GM13976 (cell line): ENCODE data around the gene SHKBP1.

Experiments used
- DNase-seq: peaks from one replicate; pipeline ENCODE4 v3.0.0; 2012; ENCODE audit warnings: low spot score
- in situ Hi-C: fragments of 300-500 bp; cut with MboI; formaldehyde crosslinking; loops from one replicate; pipeline ENCODE4 v1.12.0; 2022; ENCODE audit warnings: low sequenced_read_pairs, mixed read lengths, inconsistent platforms; ENCODE audit not compliant: unreplicated experiment
- TF ChIP-seq, protein P1 (sequence below): IDR thresholded peaks from 2 replicates; pipeline ENCODE4 v1.5.1; 2012; ENCODE audit warnings: borderline replicate concordance, mild to moderate bottlenecking; ENCODE audit not compliant: insufficient read depth; ENCODE audit errors: extremely low read depth, missing control alignments, control extremely low read depth

Gene SHKBP1

DNA sequence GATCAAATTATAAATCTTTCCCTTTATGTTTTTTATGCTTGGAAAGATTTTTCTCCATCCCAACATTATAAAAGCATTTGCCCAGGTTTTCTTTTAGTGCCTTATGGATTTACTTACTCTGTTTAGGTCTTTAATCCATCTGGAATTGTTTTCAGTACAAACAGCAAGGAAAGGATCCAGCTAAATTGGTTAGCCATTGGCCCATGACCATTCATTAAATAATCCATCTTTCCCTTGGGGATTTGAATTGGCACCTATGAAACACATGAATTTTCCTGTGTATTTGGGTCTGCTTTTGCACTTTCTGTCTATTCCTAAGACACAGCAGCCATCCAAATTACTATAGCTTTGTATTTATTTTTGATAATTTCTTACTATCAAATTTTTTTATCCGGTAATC, 28.8 kb upstream of the SHKBP1 start:
- TF ChIP-seq, protein P1, sequence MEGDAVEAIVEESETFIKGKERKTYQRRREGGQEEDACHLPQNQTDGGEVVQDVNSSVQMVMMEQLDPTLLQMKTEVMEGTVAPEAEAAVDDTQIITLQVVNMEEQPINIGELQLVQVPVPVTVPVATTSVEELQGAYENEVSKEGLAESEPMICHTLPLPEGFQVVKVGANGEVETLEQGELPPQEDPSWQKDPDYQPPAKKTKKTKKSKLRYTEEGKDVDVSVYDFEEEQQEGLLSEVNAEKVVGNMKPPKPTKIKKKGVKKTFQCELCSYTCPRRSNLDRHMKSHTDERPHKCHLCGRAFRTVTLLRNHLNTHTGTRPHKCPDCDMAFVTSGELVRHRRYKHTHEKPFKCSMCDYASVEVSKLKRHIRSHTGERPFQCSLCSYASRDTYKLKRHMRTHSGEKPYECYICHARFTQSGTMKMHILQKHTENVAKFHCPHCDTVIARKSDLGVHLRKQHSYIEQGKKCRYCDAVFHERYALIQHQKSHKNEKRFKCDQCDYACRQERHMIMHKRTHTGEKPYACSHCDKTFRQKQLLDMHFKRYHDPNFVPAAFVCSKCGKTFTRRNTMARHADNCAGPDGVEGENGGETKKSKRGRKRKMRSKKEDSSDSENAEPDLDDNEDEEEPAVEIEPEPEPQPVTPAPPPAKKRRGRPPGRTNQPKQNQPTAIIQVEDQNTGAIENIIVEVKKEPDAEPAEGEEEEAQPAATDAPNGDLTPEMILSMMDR: no peak
- in situ Hi-C loops: no loop called here
- DNase-seq: no peak

DNA sequence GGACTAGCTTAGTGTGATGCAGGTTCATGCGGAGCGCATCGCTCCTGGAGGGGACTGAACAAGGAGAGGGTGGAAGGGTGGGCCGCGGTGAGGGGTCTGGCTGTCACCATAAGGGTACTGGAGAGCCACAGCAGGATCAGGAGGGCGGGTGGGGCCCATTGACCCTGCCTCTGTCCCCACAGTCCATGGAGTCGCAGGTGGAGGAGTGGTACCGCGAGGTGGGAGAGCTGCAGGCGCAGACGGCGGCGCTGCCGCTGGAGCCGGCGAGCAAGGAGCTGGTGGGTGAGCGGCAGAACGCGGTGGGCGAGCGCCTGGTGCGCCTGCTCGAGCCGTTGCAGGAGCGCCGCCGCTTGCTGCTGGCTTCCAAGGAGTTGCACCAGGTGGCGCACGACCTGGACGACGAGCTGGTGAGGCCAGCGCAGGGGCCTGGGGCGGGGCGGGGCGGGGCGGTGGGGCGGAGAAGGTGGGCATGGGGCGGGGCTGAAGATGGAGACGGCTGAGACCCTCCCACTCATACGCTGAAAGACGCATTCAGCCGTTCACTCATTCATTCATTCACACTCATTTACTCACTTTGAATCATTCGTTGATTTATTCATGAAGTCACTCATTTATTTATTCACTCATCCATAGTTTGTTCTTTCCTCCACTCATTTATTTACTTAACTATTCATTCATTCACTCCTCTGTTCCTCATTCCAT, 27.5 kb upstream of the SHKBP1 start:
- peak; percentile 90 for DNase-seq
- in situ Hi-C loops: no loop called here
- TF ChIP-seq, protein P1: peak; percentile 62

DNA sequence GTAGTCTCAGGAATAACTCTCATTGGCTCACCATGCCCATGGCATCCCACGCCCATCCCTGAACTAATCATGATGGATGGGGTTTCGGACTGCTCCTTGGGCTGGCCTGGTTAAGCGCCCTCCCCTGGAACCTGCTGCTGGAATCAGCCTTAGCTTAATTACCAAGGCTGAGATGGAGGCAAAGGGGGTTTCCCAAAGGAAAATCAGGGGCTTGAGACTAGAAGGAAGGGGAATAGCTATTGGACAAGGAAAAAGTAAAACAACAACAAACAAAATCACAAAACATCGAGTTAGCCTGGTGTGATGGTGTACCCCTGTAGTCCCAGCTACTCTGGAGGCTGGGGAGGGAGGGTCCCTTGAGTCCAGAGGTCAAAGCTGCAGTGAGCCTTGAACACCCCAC, 25.7 kb upstream of the SHKBP1 start:
- DNase-seq: no peak
- in situ Hi-C loops: no loop called here
- TF ChIP-seq, protein P1: no peak

DNA sequence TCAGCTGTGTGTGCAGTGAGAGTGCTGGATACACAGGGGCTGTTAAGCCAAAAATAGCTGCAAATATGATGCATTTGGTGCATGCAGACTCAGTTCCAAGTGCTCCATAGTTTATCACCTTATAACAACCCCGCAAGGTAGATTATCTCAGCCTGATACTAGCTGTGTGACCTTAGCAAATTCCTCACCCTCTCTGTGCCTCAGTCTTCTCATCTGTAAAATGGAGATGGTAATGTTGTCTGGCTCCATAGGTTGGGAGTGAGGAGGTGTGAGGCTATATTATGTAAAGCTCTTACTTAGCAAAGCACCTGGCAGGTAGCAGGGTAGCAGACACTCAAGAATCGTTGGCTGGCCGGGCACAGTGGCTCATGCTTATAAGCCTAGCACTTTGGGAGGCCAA, 23.8 kb upstream of the SHKBP1 start:
- TF ChIP-seq, protein P1: no peak
- in situ Hi-C loops: no loop called here
- DNase-seq: no peak

DNA sequence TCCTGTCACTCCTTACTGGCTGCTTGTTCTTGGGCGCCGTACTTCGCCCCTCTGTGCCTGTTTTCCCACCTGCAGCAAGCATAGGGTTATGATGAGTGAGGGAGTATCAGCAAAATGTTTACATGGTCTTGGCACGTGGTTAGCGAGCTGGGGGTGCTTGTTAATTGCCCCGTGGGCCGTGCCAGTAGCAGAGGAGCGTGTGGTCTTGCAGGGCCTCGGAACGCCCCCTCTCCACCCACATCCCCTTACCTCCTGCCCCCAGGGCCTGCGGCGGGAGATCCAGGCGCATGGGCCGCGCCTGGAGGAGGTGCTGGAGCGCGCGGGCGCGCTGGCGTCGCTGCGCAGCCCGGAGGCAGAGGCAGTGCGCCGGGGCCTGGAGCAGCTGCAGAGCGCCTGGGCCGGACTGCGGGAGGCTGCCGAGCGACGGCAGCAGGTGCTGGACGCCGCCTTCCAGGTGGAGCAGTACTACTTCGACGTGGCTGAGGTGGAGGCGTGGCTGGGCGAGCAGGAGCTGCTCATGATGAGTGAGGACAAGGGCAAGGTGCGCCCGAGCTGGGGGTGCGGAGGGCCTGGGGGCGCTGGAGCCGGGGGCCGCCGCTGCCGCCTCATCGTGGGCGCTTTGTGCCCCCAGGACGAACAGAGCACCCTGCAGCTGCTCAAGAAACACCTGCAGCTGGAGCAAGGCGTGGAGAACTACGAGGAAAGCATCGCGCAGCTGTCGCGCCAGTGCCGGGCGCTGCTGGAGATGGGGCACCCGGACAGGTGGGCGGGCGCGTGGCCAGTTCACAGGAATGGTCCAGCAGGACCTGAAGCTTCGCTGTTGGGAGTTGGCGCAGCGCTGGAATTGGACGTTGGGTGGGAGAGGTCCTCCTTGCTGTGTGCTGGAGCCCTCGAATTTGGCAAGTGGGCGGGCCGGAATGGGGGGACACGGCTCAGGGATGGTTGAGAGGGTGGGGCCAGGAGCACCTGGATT, 22.5 kb upstream of the SHKBP1 start:
- in situ Hi-C loops: no loop called here
- TF ChIP-seq, protein P1: no peak
- no peak for DNase-seq

DNA sequence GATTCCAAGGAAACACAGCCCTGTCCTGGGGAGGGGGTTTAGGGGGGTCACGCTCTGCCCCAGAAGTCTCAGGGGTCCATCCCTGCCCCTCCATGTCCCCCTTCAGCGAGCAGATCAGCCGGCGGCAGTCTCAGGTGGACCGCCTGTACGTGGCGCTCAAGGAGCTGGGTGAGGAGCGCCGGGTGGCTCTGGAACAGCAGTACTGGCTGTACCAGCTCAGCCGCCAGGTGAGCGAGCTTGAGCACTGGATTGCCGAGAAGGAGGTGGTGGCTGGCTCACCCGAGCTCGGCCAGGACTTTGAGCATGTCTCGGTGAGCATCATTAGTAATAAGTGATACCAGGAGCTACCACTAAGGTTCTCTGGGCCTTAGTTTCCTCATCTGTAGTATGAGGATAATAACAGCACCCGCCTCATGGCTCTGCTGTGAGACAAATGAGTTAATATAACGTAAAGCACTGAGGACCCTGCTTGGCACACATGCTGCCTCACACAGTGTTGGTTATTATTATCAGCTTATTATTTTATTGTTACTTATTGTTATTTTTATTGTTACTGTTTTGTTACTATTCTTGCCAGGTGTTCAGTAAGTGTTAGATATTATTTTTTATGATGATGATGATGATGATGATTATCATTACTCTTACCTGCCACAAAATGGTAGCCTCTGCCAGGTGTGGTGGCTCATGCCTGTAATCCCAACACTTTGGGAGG, 20.5 kb upstream of the SHKBP1 start:
- TF ChIP-seq, protein P1: no peak
- DNase-seq: no peak
- in situ Hi-C loops: no loop called here
